GM20431 (cell line): ENCODE data around the gene KRTAP9-3.
"Not testable (repeated sequence)": the region's sequence is repeated elsewhere in the genome, so short reads cannot be mapped to it uniquely, and the experiment has no call there.

Experiments
- in situ Hi-C: fragments of 300-500 bp; cut with MseI, MboI; formaldehyde crosslinking; loops from one replicate; pipeline ENCODE4 v1.15.0; 2020; ENCODE audit warnings: low sequenced_read_pairs; ENCODE audit not compliant: unreplicated experiment

The KRTAP9-3 gene

GRCh38 chr17:41232399-41233105 is at the start of gene KRTAP9-3:
TSS of gene KRTAP9-3 (plus strand) at chr17:41232449. CDS start at chr17:41232502, 53 bp downstream.
- in situ Hi-C loops: not testable (repeated sequence)

- in situ Hi-C loops: no loop called here
Observed at GRCh38 chr17:41184480-41184961, 47.7 kb upstream of the KRTAP9-3 start, which contains the start of gene KRTAP4-1. TSS of gene KRTAP4-1 (minus strand) at chr17:41184911. CDS start at chr17:41184854, 57 bp downstream.

GRCh38 chr17:41185001-41185400 is 47.2 kb upstream of the KRTAP9-3 start:
- in situ Hi-C loops: no loop called here

GRCh38 chr17:41186872-41187271 is 45.4 kb upstream of the KRTAP9-3 start:
- in situ Hi-C loops: no loop called here

GRCh38 chr17:41189837-41190318 is 42.4 kb upstream of the KRTAP9-3 start, which contains the start of gene KRTAP9-1:
TSS of gene KRTAP9-1 (plus strand) at chr17:41189887. CDS start at chr17:41189887, 0 bp downstream.
- in situ Hi-C loops: not testable (repeated sequence)

DNA sequence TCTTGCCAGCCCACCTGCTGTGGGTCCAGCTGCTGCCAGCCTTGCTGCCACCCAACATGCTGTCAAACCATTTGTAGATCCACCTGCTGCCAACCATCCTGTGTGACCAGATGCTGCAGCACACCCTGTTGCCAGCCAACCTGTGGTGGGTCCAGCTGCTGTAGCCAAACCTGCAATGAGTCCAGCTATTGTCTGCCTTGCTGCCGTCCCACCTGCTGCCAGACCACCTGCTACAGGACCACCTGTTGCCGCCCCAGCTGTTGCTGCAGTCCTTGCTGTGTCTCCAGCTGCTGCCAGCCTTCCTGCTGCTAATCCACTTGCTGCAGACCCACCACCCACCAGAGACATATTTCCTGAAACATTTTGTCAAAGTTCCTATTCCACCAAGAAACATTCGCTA is 41.9 kb upstream of the KRTAP9-3 start:
- in situ Hi-C loops: no loop called here

GRCh38 chr17:41196068-41196467 is 36.2 kb upstream of the KRTAP9-3 start:
- in situ Hi-C loops: no loop called here

- in situ Hi-C loops: no loop called here
Observed at GRCh38 chr17:41199421-41200078, 32.7 kb upstream of the KRTAP9-3 start.

- in situ Hi-C loops: no loop called here
Observed at GRCh38 chr17:41211845-41212466, 20.3 kb upstream of the KRTAP9-3 start.

GRCh38 chr17:41212524-41213169 is 19.6 kb upstream of the KRTAP9-3 start:
- in situ Hi-C loops: no loop called here

DNA sequence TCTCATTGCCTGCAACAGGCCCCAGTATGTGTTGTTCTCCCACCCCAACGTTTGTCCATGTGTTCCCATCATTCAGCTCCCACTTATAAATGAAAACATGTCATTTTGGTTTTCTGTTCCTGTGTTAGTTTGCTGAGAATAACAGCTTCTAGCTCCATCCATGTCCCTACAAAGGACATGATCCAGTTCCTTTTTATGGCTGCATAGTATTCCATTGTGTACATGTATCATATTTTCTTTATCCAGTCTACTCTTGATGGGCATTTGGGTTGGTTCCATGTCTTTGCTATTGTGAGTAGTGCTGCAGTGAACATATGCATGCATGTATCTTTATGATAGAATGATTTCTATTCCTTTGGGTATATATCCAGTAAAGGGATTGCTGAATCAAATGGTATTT is 16.6 kb upstream of the KRTAP9-3 start:
- in situ Hi-C loops: no loop called here

- in situ Hi-C loops: no loop called here
Observed at GRCh38 chr17:41223821-41224220, 8.4 kb upstream of the KRTAP9-3 start.

GRCh38 chr17:41226051-41226450 is 6.2 kb upstream of the KRTAP9-3 start:
- in situ Hi-C loops: no loop called here

- in situ Hi-C loops: not testable (repeated sequence)
Observed at GRCh38 chr17:41226598-41227095, 5.6 kb upstream of the KRTAP9-3 start, which contains the start of gene KRTAP9-2. TSS of gene KRTAP9-2 (plus strand) at chr17:41226648. CDS start at chr17:41226655, 7 bp downstream.

DNA sequence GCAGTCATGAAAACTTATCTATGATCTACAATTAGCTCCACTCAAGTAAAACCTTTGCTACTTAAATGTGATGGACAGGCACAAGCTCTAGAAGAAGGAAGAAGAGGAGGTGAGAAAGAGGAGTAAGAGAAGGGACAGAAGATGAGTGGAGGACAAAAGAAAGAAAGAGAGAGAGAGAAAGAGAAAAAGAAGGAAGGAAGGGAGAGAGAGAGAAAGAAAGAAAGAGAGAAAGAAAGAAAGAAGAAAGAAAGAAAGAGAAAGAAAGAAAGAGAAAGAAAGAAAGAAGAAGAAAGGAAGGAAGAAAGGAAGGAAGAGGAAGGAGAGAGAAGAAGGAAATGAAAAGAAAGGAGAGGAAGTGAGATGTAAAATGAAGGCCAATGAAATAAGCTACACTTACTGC is 2.2 kb upstream of the KRTAP9-3 start:
- in situ Hi-C loops: no loop called here

GRCh38 chr17:41231731-41232130 is 518 bp upstream of the KRTAP9-3 start:
- in situ Hi-C loops: no loop called here

DNA sequence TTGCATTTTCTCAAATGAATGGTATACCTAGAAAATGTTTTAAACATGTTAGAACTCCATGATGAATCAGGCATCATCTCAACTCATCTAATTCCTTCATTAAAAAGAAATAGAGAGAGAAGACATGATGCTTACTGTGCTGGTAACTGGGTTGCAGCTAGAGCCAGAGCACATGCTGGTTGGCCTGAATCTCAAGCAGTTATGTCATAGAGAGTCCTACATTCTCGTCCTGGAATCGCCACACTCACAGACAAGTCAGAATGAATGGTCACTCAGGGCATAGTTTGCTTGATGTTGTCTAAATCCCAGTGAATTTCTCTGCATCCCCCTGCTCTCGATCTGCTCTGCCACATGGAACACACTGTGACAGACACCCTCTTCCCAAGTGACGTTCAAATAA is 4.9 kb downstream of the KRTAP9-3 start:
- in situ Hi-C loops: not testable (repeated sequence)

GRCh38 chr17:41237949-41238437 is 5.7 kb downstream of the KRTAP9-3 start, which contains the start of gene KRTAP9-8:
TSS of gene KRTAP9-8 (plus strand) at chr17:41237999. CDS start at chr17:41238052, 53 bp downstream.
- in situ Hi-C loops: not testable (repeated sequence)

DNA sequence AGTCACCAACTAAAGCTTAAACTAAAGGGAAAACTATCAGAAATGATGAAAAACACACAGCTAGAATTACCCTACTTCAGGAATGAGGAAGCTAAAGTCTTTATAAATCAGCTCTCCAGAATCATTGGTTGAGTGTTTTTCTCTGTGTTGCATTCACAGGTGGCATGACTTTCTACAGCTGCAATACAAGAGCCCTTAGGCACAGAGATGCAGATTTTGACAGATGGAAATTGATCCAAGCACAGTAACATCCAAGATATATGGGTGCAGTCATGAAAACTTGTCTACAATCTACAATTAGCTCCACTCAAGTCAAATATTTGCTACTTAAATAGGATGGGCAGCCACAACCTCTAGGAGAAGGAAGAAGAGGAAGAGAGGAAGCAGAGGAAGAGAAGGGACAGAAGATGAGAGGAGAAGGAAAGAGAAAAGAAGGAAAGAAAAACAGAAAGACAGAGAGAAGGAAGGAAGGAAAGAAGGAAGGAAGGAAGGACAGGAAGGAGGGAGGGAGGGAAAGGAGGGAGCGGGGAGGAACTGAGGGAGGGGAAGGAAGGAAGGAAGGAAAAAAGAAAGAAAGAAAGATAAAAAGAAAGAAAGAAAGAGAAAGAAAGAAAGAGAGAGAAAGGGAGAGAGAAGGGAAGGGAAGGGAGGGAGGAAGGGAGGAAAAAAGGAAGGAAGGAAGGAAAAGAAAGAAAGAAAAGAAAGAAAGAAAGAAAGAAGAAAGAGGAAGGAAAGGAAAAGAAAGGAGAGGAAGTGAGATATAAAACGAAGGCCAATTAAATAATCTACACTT is 14.9 kb downstream of the KRTAP9-3 start:
- in situ Hi-C loops: not testable (repeated sequence)
